Measurements from ENCODE around the gene CDC34.

Gene CDC34

DNA sequence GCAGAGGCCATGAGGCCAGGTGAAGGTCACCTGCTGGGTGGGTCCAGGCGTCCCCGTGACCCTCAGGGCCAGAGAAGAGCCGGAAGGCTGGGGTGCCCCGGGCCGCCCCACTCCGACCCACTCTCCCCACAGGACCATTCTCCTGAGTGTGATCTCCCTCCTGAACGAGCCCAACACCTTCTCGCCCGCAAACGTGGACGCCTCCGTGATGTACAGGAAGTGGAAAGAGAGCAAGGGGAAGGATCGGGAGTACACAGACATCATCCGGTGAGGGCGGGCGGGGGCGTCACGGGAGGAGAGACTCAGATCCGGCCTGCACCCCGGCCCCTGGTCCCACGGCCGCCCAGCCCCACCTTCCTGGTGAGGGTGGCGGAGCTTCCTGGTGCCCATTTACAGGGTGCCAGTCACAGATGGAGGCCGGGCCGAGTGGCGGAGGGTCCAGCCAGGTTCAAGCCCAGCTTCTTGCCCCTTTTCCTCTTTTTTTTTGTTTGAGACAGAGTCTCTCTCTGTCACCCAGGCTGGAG lies 5.4 kb downstream of the CDC34 start:
- TF ChIP-seq, protein P1, sequence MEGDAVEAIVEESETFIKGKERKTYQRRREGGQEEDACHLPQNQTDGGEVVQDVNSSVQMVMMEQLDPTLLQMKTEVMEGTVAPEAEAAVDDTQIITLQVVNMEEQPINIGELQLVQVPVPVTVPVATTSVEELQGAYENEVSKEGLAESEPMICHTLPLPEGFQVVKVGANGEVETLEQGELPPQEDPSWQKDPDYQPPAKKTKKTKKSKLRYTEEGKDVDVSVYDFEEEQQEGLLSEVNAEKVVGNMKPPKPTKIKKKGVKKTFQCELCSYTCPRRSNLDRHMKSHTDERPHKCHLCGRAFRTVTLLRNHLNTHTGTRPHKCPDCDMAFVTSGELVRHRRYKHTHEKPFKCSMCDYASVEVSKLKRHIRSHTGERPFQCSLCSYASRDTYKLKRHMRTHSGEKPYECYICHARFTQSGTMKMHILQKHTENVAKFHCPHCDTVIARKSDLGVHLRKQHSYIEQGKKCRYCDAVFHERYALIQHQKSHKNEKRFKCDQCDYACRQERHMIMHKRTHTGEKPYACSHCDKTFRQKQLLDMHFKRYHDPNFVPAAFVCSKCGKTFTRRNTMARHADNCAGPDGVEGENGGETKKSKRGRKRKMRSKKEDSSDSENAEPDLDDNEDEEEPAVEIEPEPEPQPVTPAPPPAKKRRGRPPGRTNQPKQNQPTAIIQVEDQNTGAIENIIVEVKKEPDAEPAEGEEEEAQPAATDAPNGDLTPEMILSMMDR (IDR thresholded peaks at IDR 0.05): no peak

DNA sequence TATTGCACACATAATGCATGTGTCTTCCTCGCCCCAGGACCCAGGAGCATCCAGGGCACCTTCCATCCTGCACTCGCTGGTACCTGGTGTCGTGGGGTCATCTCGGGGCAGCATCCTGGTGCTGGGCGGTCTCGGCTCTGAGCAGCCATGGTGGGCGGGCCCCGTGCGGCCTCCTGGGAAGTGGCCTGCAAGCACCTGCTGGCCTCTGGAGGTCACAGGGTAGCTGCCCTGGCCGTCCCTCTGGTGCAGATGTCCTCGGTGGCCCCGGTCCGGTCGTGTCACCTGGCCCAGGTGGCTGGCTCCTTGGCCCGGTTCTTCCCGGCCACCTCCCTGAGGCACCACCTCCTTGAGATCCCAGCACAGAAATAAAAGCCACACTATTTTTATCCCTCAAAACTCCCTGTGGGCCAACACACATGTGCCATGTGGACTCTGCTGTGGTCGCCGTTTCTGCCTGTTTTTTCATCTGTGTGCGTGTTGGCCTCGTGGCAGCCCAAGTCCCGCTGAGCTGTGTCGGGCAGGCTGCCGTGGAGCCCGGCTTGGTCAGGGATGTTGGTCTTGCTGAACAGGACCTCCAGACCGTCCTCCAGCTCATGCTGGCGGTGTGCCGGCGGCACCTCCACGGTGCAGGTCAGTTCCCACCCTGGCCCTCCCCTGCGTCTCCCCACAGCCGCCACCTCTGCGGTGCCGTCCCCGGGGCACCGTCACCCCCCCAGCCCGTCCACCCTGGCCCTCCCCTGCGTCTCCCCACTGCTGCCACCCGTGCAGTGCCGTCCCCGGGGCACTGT lies 7.3 kb downstream of the CDC34 start:
- TF ChIP-seq, protein P1 (IDR thresholded peaks at IDR 0.05): no peak

DNA sequence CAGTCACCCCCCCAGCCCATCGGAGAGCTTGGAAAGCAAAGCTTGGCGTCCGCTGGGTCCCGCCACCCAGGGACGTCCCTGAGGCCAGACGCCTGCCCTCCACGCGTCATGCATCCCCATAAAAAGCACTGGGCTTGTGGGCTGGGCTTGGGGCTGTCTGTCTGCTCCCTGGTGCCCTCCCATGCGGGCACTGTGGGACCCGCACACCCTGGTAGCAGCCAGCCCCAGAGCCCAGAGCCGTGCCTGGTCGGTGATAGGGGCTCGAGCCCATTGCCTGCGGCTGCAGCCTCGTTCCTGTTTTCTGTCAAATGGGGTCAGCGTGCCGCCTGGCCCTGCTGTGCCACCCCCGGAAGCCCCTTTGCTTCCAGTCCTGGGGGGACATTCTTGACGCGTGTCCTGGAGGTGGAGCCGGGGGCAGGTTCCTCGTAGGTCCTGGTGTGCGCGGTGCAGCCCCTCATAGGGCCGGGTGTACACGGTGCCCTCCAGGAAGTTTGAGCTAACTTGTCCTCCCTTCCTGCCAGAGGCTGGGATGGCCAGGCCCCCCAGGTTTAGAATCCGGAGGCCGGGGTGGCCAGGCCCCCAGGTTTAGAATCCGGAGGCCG lies 8.0 kb downstream of the CDC34 start:
- TF ChIP-seq, protein P1 (IDR thresholded peaks at IDR 0.05): no peak

DNA sequence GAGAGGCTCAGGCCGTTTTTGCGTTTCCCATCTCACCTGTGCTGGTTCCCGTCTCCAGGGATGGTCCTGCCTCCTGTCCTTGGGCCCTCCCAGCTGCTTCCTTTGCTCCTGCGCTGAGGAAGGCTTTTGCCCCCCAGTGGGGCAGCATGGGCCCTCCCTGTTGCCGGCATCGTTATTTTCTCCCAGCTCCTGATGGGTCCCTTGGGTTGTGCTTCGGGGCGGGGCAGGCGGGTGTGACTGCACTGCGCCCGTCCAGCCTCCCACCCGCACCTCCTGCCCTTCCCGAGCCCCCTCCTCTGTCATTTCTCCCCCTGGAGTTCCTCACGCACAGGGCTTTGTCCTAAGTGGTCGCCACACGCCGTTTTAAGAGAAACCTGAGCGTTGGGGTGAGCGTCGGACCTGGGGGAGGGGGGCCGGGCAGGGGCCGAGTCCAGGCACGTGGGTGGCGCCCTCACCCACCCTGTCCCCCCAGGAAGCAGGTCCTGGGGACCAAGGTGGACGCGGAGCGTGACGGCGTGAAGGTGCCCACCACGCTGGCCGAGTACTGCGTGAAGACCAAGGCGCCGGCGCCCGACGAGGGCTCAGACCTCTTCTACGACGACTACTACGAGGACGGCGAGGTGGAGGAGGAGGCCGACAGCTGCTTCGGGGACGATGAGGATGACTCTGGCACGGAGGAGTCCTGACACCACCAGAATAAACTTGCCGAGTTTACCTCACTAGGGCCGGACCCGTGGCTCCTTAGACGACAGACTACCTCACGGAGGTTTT lies 9.5 kb downstream of the CDC34 start:
- TF ChIP-seq, protein P1 (IDR thresholded peaks at IDR 0.05): no peak

DNA sequence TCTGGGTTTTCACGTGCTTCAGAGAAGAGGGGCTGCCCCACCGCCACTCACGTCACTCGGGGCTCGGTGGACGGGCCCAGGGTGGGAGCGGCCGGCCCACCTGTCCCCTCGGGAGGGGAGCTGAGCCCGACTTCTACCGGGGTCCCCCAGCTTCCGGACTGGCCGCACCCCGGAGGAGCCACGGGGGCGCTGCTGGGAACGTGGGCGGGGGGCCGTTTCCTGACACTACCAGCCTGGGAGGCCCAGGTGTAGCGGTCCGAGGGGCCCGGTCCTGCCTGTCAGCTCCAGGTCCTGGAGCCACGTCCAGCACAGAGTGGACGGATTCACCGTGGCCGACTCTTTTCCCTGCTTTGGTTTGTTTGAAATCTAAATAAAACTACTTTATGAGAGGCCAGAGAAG lies 10.1 kb downstream of the CDC34 start:
- TF ChIP-seq, protein P1 (IDR thresholded peaks at IDR 0.05): no peak

DNA sequence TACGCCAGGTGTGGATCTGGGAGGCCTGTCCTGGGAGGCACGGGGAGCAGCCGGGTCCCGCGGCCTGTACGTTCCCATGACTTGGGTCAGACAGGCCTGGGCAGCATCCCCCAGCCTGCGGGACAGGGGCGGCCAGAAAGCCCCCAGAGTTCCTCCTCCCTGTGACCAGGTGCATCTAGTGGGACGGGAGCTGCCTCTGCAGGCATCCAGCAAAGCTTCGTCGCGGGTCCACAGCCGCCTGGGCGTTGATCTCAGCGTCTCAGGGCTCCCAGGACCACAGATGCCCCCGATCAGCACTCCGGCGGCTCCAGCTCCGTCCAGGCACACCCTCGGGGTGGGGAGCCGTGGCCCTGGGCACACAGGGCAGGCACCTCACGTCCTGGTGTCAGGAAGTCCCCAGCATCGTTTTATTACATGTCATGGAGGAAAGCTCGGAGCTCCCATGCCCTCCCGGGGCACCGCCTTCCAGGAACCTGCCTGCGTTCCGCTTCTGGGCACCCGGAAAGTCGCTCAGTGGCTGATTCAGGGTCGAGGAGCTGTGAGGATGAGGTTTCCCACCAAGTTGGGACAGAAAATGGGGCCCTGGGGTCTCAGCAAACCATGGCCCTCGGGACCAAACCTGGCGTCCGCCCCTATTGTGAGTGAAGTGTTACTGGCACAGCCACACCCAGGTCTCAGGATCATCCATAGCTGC lies 10.8 kb downstream of the CDC34 start:
- TF ChIP-seq, protein P1 (IDR thresholded peaks at IDR 0.05): no peak
